Endothelial cell of umbilical vein (primary cell): ENCODE measurements around the gene SLC12A2. TPM values are rescaled to one million over a fixed set of nuclear protein-coding genes. Genes with fewer than 3 reads are reported as not detected.

ENCODE experiments used
- BruUV-seq: library from RNA; stranded (reverse); fragments of 400-500 nt; replicated peaks from 2 replicates; lab custom pipeline; 2021; lab: Mats Ljungman, UMichigan
- CTCF ChIA-PET: fragments of 300-600, 350-600 bp; sonication (Branson Sonifier 250); formaldehyde crosslinking; loops from one replicate; lab custom pipeline; 2021; ENCODE audit warnings: antibody characterized with exemption, inconsistent platforms; lab: Charles Lee
- POLR2A ChIA-PET: fragments of 300-600, 350-600 bp; sonication (Branson Sonifier 250); formaldehyde crosslinking; loops from one replicate; lab custom pipeline; 2021; ENCODE audit warnings: antibody characterized with exemption, inconsistent platforms; lab: Charles Lee
- DNase-seq: peaks from one replicate; pipeline ENCODE4 v3.0.0-alpha.2; 2011; ENCODE audit warnings: low read depth, low spot score
- FAIRE-seq: peaks from 2 replicates; lab custom pipeline; 2011; peaks lifted over from hg19 to GRCh38; lab: Jason Lieb, UNC
- H2AFZ ChIP-seq: 2 replicates; pipeline ENCODE4 v1.6.0; 2012; ENCODE audit warnings: low read depth, low read length, control low read depth, inconsistent platforms
- H3K27ac ChIP-seq: 2 replicates; pipeline ENCODE4 v1.5.1; 2011; ENCODE audit warnings: low read depth, mild to moderate bottlenecking, control low read depth, low read length, moderate library complexity; ENCODE audit not compliant: insufficient read depth
- H3K27me3 ChIP-seq, 2 experiments: 2 replicates each; pipeline versions ENCODE4 v1.6.0 to v1.6.1; 2011; ENCODE audit warnings: low read length in 2 of 2, mixed read lengths in 1 of 2; ENCODE audit not compliant: control insufficient read depth in 2 of 2, insufficient read depth in 2 of 2
- H3K36me3 ChIP-seq, 2 experiments: 2 replicates in 1 of 2; 3 replicates in 1 of 2; pipeline ENCODE4 v1.5.1; 2011; ENCODE audit warnings: low read length in 2 of 2, mild to moderate bottlenecking in 1 of 2, moderate library complexity in 1 of 2; ENCODE audit not compliant: control insufficient read depth in 2 of 2, insufficient read depth in 2 of 2; ENCODE audit errors: extremely low read depth in 1 of 2
- H3K4me1 ChIP-seq: 3 replicates; pipeline ENCODE4 v1.5.1; 2011; ENCODE audit warnings: mild to moderate bottlenecking, low read length; ENCODE audit not compliant: control insufficient read depth, insufficient read depth; ENCODE audit errors: extremely low read depth
- H3K4me2 ChIP-seq: 2 replicates; pipeline ENCODE4 v1.6.1; 2011; ENCODE audit warnings: low read length, control low read depth, mixed read lengths; ENCODE audit not compliant: insufficient read depth
- H3K4me3 ChIP-seq, 3 experiments: fragments of 200-600 bp in 1 of 3; sonication (generic), shearing (Covaris generic) in 1 of 3; replicated peaks in 1 of 3; 2 replicates each; pipeline ENCODE4 v1.5.1; 2011 to 2016; ENCODE audit warnings: control low read depth in 3 of 3, low read length in 3 of 3, mild to moderate bottlenecking in 2 of 3, inconsistent platforms in 1 of 3, low read depth in 1 of 3, moderate library complexity in 1 of 3; ENCODE audit not compliant: insufficient read depth in 1 of 3
- H3K79me2 ChIP-seq: 2 replicates; pipeline ENCODE4 v1.6.0; 2012; ENCODE audit warnings: low read length, inconsistent platforms; ENCODE audit not compliant: control insufficient read depth, insufficient read depth
- H3K9ac ChIP-seq: replicated peaks from 2 replicates; pipeline ENCODE3; 2011; ENCODE audit warnings: low read length, control low read depth; ENCODE audit not compliant: insufficient read depth; ENCODE audit errors: extremely low read depth
- H3K9me1 ChIP-seq: replicated peaks from 3 replicates; pipeline ENCODE4 v1.6.0; 2011; ENCODE audit warnings: mild to moderate bottlenecking, low read length; ENCODE audit not compliant: control insufficient read depth, insufficient read depth; ENCODE audit errors: extremely low read depth
- H3K9me3 ChIP-seq: replicated peaks from 2 replicates; pipeline ENCODE4 v1.5.1; 2012; ENCODE audit warnings: low read length, inconsistent platforms; ENCODE audit not compliant: control insufficient read depth, insufficient read depth
- H4K20me1 ChIP-seq: replicated peaks from 2 replicates; pipeline ENCODE3; 2011; ENCODE audit warnings: mild to moderate bottlenecking, low read length; ENCODE audit not compliant: control insufficient read depth, insufficient read depth; ENCODE audit errors: extremely low read depth
- CTCF ChIP-seq, 2 donors: IDR thresholded peaks; 1 replicate in 1 of 2; 2 replicates in 1 of 2; pipeline ENCODE4 v1.5.1; 2011; ENCODE audit warnings: low read length in 2 of 2, mild to moderate bottlenecking in 2 of 2, moderate library complexity in 2 of 2, control low read depth in 1 of 2, inconsistent platforms in 1 of 2, low read depth in 1 of 2; ENCODE audit not compliant: insufficient read depth in 1 of 2; ENCODE audit errors: extremely low read depth in 1 of 2
- GATA2 ChIP-seq: IDR thresholded peaks from 2 replicates; pipeline ENCODE4 v1.7.0; 2011; ENCODE audit warnings: low read depth, mild to moderate bottlenecking, moderate library complexity, mixed read lengths, low read length; ENCODE audit not compliant: insufficient read length, insufficient read depth
- MAX ChIP-seq: IDR thresholded peaks from 2 replicates; pipeline ENCODE4 v1.6.1; 2011; ENCODE audit not compliant: insufficient read depth, insufficient read length
- dilution Hi-C: fragments of 300-500 bp; cut with MboI; formaldehyde crosslinking; loops from one replicate; pipeline ENCODE4 v1.15.0; 2019; ENCODE audit warnings: low sequenced_read_pairs; ENCODE audit not compliant: extremely low pct_ligation_motif_present
- intact Hi-C: fragments of 100-400 bp; cut with micrococcal nuclease; formaldehyde crosslinking; loops from one replicate; pipeline ENCODE4 v1.10.0; 2022
- polyA plus RNA-seq, 4 experiments: library from polyadenylated mRNA; depleted of rRNA in 3 of 4; stranded (reverse) in 3 of 4; unstranded in 1 of 4; fragments of >200 nt; gene quantifications; 2 replicates each; pipeline versions ENCODE4 v1.2.1 to v1.2.3, GENCODE V29; 2011 to 2012; ENCODE audit warnings: missing spikeins in 1 of 4
- total RNA-seq: library from RNA; stranded (reverse); gene quantifications from 2 replicates; pipeline ENCODE4 v1.2.3, GENCODE V29; 2021

SLC12A2 gene
- total and polyA plus RNA-seq, 2 donors (not counting 3 experiments of a cell fraction or from before 2014, with no cell fraction given) = 11.0 to 59.5 TPM

DNA sequence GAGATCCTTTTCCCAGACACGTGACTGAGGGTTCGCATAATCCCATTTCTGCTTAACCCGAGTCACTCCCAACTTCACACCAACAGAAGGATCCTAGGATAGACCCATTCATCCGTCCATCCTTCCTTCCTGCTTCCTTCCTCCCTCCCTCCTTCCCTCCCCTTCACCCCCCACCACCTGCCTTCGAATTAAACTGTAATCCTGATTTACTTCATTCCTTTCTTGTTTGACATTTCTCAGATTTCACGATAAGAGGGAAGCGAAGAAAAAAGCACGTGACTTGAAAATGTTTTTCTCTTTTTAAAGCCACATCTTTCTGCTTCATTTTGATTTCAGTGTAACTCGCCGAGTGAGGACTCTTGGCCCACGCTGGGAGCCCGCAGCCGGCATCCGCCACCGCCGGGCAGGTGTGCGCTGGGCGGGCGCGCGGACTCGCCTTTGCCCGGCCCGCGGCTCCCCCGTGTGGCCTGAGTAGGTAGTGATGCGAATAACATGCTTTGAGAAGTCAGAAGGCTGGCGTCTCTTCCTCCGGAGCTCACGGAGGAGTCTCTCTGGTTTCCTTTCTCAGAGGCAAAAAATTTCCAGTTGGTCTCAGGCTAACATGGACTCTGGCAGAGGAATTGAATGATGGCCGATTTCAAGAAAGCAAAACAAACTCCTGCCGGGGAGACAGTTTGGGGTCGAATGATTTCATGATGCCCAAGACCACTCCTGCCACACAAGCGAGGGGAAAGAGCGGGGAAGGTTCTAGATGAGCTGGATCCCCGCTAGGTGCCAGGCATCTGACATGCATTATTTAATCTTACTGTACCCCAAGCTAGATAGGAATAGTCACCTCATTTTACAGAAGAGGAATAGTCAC is 117.7 kb downstream of the SLC12A2 start:
- ChIA-PET CTCF (interaction anchor here (0.6 to 6.1 kb wide), 35 partner anchors 9 to 641 kb away, joined by 3 to 79 read pairs (median 4); partner anchors contain the start of gene SLC12A2), POLR2A (no interaction called here)
- no peaks in the 10 kb centered on the region for H3K9me1 ChIP-seq
- peaks cover 10% of the 10 kb centered on the region for H3K4me1 ChIP-seq
- H3K36me3 ChIP-seq = no peaks in the 10 kb centered on the region
- H3K4me3 ChIP-seq = no peak overlapping the region
- FAIRE-seq (peak; percentile 70), DNase-seq (peak; percentile 63)
- H4K20me1 ChIP-seq = no peaks in the 10 kb centered on the region
- peak overlapping the region; percentile 16 for H3K4me2 ChIP-seq
- dilution Hi-C loops (no loop called here), intact Hi-C loops (loop anchor here (1.0 kb wide), 8 partner anchors 118 to 637 kb away; partner anchors contain the start of gene SLC12A2)
- H3K9me3 ChIP-seq = no peaks in the 10 kb centered on the region
- no TSS peak for BruUV-seq
- no peak overlapping the region for H3K9ac ChIP-seq
- no peaks in the 10 kb centered on the region for H3K27me3 ChIP-seq
- H2AFZ ChIP-seq = no peak overlapping the region
- no peak overlapping the region for H3K27ac ChIP-seq
- peak; percentile 79 to 85 for TF ChIP-seq CTCF (IDR thresholded peaks at IDR 0.05; ENCODE audit: extremely low read depth in 1 of 2, insufficient read depth in 1 of 2, low read depth in 1 of 2, low read length in 2 of 2)
- TF ChIP-seq GATA2 = peak; percentile 59
- TF ChIP-seq MAX = no peak
- H3K79me2 ChIP-seq = no peaks in the 10 kb centered on the region
